HG03066 (cell line): ENCODE results near the gene REEP6.

Experiments used
- ATAC-seq: cut with Tn5 transposase; IDR thresholded peaks from one replicate; pipeline ENCODE4 v1.9.1; 2021; ENCODE audit warnings: low read depth; ENCODE audit not compliant: unreplicated experiment

REEP6 gene

DNA sequence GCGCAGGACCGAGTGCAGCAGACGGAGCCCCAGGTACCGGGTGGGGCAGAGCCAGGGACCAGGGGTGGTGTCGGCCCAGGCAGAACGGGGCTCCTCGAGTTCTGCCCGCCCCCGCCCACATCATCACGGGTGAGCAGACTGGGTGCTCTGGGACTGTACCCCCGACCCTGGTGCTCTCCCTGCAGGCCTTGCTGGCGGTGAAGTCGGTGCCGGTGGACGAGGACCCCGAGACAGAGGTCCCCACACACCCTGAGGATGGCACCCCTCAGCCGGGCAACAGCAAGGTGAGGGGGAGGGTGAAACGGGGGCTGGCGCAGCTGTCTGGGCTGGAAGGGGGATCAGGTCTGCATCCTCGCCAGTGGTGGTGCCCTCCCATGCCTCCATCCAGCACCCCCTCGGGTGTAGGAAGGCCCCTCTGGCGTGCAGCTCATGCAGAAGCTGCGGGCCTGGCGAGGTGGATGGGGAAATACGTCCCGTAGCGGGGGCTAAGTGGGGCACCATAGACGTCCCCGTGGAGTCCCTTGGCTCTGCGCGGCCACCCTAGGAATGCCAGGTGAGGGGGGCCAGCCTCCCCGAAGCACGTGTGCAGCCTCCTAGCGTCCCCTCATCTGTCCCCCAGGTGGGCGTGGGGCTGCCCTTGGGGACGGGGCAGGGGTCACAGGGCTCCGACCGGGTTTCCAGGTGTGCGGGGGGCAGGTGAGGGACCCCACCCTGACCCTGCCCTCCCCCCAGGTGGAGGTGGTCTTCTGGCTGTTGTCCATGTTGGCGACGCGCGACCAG is 34.7 kb upstream of the REEP6 start:
- no peak for ATAC-seq

DNA sequence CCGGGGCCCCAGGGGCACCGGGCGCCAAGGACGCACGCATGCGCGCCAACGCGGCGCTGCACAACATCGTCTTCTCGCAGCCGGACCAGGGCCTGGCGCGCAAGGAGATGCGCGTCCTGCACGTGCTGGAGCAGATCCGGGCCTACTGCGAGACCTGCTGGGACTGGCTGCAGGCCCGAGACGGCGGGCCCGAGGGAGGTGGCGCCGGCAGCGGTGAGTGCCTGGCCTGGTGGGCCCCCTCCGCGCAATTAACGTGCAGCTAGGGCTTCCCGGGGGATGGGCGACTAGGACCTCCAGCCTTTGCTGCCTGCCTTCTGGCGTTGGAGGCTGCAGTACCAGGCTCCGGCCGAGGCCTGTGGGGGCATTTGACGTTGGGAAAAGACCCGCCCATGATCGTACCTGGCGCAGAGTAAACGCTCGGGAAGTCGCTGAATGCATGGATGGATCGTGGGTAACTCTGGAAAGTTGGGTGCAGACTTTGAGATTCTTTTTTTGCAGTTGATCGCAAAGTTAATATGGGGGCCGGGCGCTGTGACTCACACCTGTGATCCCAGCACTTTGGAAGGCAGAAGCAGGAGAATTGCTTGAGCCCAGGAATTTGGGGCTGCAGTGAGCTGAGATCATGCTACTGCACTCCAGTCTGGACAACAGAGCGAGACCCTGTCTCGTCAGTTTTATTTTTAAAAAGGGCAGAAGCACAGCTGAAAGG is 33.8 kb upstream of the REEP6 start:
- no peak for ATAC-seq

DNA sequence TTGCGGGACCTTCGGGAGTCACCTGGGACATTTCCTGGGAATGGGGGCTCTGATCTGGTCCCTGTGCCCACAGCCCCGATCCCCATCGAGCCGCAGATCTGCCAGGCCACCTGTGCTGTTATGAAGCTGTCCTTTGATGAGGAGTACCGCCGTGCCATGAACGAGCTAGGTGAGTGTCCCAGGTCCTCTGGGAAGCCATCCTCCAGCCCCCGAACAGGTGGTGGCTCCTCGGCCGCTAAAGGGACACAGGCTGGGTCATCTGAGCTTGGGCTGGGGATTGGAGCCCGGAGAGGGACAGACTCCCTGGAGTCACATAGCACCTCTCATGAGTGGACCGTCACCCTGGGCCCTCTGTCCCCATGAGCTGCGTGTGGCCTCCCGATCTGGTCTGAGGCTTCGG is 33.1 kb upstream of the REEP6 start:
- ATAC-seq, result no peak

DNA sequence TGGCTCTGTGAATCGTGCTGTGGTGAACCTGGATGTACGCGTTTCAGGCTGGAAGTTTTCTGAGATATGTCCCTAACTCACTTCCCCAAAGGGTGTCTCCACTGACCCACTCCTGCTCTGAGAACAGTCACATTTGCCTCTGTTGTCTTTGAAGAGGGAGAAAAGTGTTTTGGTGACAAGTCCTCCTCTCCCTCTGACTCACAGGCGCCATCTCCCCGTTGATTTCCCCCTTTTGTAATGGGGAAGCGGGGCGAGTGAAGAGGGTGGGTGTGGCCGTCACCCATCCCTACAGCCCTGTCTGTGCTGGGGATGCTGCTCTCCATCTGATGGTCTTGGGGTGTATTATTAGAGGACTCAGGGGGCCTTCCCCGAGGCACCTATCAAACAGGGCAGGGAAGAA is 31.5 kb upstream of the REEP6 start:
- no peak for ATAC-seq

DNA sequence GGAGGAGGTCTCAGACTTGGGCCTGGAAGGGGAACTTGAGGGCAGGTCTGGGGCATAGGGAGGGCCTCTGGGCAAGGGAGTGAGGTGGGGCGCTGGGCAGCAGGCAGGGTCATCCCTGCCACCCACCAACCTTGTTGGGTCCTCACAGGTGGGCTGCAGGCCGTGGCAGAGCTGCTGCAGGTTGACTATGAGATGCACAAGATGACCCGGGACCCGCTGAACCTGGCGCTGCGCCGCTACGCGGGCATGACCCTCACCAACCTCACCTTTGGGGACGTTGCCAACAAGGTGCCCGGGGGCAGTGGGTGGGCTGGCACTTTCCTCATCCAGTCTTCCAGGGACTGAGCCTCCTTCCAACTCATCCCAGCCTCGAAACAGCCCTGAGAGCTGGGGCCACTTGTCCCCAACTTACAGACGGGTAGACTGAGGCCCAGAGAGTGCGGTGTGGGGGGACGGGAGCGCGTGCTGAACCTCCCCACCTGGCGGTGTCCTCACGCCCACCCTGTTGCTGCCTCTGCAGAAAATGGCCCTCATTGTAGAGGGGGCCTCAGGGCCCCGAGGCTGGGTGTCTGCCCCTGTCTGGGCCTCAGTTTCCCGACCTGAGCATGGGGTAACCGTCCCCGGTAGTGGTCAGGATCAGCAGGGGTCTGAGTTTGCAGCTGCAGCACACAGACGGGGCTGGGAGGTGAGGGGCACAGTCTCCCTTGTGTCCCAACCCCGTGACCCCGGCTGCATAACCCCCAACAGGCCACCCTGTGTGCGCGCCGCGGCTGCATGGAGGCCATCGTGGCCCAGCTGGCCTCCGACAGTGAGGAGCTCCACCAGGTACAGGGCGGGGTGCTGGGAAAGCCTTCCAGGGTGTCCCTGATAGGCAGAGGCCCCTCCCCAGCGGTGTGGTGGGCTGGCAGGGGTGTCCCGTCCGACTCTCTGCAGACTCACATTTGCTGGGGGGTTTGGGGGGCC is 30.7 kb upstream of the REEP6 start:
- ATAC-seq, result no peak

DNA sequence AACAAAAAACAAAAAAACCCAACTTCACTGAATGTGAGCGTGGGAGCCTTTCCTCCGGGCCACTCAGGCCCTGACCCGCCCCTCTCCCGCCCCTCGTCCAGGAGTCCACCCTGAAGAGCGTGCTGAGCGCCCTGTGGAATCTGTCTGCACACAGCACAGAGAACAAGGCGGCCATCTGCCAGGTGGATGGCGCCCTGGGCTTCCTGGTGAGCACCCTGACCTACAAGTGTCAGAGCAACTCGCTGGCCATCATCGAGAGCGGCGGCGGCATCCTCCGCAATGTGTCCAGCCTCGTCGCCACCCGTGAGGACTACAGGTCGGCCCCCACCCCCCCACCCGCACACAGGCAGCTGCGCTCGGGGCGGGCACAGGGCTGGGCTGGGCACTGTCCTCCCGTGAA is 29.1 kb upstream of the REEP6 start:
- no peak for ATAC-seq

DNA sequence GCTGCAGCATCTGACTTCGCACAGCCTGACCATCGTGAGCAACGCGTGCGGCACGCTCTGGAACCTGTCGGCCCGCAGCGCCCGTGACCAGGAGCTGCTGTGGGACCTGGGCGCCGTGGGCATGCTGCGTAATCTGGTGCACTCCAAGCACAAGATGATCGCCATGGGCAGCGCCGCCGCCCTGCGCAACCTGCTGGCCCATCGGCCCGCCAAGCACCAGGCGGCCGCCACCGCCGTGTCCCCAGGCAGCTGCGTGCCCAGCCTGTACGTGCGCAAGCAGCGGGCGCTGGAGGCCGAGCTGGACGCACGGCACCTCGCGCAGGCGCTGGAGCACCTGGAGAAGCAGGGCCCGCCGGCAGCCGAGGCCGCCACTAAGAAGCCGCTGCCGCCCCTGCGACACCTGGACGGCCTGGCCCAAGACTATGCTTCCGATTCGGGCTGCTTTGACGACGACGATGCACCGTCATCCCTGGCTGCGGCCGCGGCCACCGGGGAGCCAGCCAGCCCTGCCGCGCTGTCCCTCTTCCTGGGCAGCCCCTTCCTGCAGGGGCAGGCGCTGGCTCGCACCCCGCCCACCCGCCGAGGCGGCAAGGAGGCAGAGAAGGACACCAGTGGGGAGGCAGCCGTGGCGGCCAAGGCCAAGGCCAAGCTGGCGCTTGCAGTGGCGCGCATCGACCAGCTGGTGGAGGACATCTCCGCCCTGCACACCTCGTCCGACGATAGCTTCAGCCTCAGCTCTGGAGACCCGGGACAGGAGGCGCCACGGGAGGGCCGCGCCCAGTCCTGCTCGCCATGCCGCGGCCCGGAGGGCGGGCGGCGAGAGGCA is 25.6 kb upstream of the REEP6 start:
- ATAC-seq, result no peak

DNA sequence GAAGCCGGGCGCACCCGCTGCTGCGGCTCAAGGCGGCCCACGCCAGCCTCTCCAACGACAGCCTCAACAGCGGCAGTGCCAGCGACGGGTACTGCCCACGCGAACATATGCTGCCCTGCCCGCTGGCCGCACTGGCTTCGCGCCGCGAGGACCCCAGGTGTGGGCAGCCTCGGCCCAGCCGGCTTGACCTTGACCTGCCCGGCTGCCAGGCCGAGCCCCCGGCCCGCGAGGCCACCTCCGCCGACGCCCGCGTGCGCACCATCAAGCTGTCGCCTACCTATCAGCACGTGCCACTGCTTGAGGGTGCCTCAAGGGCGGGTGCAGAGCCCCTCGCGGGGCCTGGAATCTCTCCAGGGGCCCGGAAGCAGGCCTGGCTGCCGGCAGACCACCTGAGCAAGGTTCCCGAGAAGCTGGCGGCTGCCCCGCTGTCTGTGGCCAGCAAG is 24.9 kb upstream of the REEP6 start:
- ATAC-seq, result no peak

DNA sequence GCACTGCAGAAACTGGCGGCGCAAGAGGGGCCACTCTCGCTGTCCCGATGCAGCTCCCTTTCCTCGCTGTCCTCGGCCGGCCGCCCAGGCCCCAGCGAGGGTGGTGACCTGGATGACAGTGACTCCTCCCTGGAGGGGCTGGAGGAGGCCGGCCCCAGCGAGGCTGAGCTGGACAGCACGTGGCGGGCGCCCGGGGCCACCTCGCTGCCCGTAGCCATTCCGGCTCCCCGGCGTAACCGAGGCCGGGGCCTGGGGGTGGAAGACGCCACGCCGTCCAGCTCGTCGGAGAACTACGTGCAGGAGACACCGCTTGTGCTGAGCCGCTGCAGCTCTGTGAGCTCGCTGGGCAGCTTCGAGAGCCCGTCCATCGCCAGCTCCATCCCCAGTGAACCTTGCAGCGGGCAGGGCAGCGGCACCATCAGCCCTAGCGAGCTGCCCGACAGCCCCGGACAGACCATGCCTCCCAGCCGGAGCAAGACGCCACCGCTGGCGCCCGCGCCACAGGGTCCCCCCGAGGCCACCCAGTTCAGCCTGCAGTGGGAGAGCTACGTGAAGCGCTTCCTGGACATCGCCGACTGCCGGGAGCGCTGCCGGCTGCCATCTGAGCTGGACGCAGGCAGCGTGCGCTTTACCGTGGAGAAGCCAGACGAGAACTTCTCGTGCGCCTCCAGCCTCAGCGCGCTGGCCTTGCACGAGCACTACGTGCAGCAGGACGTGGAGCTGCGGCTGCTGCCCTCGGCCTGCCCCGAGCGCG is 24.3 kb upstream of the REEP6 start:
- ATAC-seq, result no peak

DNA sequence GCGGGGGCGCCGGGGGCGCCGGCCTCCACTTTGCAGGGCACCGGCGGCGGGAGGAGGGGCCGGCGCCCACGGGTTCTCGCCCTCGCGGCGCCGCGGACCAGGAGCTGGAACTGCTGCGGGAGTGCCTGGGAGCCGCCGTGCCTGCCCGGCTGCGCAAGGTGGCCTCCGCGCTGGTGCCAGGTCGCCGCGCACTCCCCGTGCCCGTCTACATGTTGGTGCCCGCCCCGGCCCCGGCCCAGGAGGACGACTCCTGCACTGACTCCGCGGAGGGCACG is 23.8 kb upstream of the REEP6 start:
- no peak for ATAC-seq

DNA sequence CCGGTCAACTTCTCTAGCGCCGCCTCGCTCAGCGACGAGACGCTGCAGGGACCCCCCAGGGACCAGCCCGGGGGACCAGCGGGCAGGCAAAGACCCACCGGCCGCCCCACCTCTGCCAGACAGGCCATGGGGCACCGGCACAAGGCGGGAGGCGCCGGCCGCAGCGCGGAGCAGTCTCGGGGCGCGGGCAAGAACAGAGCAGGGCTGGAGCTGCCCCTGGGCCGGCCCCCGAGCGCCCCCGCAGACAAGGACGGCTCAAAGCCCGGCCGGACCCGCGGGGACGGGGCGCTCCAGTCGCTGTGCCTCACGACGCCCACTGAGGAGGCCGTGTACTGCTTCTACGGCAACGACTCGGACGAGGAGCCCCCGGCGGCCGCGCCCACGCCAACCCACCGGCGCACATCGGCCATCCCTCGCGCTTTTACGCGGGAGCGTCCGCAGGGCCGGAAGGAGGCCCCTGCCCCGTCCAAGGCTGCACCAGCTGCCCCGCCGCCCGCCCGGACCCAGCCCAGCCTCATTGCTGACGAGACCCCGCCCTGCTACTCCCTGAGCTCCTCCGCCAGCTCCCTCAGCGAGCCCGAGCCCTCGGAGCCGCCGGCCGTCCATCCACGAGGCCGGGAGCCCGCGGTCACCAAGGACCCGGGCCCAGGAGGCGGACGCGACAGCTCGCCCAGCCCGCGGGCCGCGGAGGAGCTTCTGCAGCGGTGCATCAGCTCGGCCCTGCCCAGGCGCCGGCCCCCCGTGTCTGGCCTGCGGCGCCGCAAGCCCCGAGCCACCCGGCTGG is 23.3 kb upstream of the REEP6 start:
- no peak for ATAC-seq

DNA sequence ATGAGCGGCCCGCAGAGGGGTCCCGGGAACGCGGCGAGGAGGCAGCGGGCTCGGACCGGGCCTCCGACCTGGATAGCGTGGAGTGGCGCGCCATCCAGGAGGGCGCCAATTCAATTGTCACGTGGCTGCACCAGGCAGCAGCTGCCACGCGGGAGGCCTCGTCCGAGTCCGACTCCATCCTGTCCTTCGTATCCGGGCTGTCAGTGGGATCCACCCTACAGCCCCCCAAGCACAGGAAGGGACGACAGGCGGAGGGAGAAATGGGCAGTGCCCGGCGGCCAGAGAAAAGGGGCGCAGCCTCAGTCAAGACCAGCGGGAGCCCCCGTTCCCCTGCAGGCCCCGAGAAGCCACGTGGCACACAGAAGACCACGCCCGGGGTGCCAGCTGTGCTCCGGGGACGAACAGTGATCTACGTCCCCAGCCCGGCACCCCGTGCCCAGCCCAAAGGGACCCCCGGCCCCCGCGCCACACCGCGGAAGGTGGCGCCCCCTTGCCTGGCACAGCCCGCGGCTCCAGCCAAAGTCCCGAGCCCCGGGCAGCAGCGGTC is 22.6 kb upstream of the REEP6 start:
- no peak for ATAC-seq

DNA sequence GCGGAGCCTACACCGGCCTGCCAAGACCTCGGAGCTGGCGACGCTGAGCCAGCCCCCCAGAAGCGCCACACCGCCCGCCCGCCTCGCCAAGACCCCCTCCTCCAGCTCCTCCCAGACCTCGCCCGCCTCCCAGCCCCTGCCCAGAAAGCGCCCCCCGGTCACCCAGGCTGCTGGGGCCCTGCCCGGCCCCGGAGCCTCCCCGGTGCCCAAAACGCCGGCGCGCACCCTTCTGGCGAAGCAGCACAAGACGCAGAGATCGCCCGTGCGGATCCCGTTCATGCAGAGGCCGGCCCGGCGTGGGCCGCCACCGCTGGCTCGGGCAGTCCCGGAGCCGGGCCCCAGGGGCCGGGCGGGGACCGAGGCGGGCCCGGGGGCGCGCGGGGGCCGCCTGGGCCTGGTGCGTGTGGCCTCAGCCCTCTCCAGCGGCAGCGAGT is 22.1 kb upstream of the REEP6 start:
- ATAC-seq, result no peak

DNA sequence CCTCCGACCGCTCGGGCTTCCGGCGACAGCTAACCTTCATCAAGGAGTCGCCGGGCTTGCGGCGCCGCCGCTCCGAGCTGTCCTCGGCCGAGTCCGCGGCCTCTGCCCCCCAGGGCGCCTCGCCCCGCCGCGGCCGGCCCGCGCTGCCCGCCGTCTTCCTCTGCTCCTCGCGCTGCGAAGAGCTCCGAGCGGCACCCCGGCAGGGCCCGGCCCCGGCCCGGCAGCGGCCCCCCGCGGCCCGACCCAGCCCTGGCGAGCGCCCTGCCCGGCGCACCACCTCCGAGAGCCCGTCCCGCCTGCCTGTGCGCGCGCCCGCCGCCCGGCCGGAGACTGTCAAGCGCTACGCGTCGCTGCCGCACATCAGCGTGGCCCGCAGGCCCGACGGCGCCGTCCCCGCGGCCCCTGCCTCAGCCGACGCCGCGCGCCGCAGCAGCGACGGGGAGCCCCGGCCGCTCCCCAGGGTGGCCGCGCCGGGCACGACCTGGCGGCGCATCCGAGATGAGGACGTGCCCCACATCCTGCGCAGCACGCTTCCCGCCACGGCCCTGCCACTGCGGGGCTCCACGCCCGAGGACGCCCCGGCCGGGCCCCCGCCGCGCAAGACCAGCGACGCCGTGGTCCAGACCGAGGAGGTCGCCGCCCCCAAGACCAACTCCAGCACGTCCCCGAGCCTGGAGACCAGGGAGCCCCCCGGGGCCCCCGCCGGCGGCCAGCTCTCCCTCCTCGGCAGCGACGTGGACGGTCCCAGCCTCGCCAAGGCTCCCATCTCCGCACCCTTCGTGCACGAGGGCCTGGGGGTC is 21.5 kb upstream of the REEP6 start:
- no peak for ATAC-seq

DNA sequence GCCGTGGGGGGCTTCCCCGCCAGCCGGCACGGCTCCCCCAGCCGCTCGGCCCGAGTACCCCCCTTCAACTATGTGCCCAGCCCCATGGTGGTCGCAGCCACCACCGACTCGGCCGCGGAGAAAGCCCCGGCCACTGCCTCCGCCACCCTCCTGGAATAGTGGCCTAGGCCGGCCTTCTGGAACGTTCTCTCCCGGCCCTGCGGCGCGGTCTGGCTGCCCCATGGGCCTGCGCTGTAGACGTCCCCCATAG is 21.0 kb upstream of the REEP6 start:
- ATAC-seq, result no peak

DNA sequence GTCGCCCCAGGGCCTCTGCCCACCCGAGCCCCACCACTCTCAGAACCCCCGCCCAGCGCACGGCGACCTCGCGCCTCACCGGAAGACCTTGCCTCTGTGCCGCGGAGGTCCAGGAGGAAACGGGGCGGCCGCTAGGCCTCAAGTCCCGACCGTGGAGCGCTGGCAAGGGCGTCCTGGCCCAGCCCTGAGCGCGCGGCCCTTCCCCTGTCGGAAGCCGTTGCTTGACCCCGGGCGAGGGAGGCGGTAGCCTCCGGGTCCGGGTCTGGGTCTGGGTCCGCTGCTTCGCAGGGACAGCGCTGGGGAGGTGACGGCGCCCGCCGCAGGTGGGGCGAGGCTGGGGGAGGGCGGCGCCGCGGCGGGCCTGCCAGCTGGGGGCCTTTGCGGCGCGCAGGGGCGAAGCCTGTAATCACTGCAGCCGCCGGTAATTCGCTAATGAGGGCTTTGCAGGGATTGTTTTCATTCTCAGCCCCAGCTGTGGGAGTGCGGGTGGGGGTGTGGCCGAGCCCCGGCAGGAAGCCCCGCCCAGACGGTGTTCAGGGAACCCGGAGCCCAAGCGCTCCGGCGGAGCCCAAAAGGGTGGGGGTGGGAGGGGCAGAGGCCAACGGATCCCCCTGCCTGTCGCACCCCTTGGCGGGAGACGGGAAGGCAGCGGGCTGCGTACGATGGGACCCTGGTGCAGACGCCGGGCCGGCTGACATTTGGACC is 20.5 kb upstream of the REEP6 start:
- no peak for ATAC-seq

DNA sequence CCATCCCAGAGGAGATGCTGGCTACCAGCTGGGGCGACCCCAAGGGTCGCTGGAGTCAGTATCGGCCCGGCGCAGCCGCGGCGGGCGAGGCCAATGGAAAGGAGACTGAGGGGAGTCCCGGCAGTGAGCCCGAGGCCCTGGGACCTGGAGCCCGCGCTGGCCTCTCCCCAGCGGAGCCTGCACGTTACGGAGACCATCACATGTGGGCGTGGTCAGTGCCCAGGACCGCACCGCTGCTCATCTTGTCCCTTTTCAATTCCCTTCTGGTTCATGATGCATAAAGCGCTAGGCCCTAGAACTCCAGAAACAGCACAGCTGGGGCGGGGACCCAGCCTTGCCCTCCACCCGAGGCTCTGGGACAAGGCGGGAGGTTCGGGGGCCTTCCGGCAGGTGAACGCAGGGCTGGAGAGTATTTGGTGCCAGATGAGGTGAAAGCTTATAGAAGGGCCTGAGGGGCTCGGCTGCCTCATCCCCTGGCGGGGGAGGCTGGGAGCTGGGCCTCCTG is 19.9 kb upstream of the REEP6 start:
- ATAC-seq, result no peak
